Vagina (tissue), 2 donors: ENCODE results near the gene PDAP1.

Source experiments
- POLR2A ChIP-seq, 2 donors: fragments of 450-650 bp; IDR thresholded peaks; one replicate each; pipeline ENCODE4 v1.6.1; 2017; ENCODE audit warnings: antibody characterized with exemption in 2 of 2, mild to moderate bottlenecking in 2 of 2, moderate library complexity in 2 of 2
- POLR2AphosphoS5 ChIP-seq, 2 donors: sonication (generic); formaldehyde crosslinking; IDR thresholded peaks; one replicate each; pipeline ENCODE4 v1.9.0; 2017; ENCODE audit warnings: antibody characterized with exemption in 2 of 2, mild to moderate bottlenecking in 2 of 2, low read depth in 1 of 2; ENCODE audit not compliant: insufficient read depth in 1 of 2
- TF ChIP-seq, protein P1 (sequence below), 3 experiments: fragments of 450-650 bp in 2 of 3; fragments of 200-600 bp in 1 of 3; sonication (generic) in 1 of 3; IDR thresholded peaks; one replicate each; pipeline ENCODE4 v1.5.1; 2017 to 2019; ENCODE audit warnings: antibody characterized with exemption in 3 of 3, mild to moderate bottlenecking in 2 of 3, moderate library complexity in 2 of 3

- TF ChIP-seq, protein P1, sequence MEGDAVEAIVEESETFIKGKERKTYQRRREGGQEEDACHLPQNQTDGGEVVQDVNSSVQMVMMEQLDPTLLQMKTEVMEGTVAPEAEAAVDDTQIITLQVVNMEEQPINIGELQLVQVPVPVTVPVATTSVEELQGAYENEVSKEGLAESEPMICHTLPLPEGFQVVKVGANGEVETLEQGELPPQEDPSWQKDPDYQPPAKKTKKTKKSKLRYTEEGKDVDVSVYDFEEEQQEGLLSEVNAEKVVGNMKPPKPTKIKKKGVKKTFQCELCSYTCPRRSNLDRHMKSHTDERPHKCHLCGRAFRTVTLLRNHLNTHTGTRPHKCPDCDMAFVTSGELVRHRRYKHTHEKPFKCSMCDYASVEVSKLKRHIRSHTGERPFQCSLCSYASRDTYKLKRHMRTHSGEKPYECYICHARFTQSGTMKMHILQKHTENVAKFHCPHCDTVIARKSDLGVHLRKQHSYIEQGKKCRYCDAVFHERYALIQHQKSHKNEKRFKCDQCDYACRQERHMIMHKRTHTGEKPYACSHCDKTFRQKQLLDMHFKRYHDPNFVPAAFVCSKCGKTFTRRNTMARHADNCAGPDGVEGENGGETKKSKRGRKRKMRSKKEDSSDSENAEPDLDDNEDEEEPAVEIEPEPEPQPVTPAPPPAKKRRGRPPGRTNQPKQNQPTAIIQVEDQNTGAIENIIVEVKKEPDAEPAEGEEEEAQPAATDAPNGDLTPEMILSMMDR (IDR thresholded peaks at IDR 0.05), result no peak
- TF ChIP-seq POLR2A (IDR thresholded peaks at IDR 0.05) (no peak), POLR2AphosphoS5 (IDR thresholded peaks at IDR 0.05; ENCODE audit: insufficient read depth in 1 of 2, low read depth in 1 of 2) (no peak)
These were observed 47.5 kb upstream of the PDAP1 start for GRCh38 chr7:99455874-99456273.
